HL-60 (cell line): ENCODE measurements around the gene KCNG2.

Experiments
- DNase-seq, 2 experiments: peaks; one replicate each; pipeline ENCODE4 v3.0.0-alpha.2; 2010 to 2020; ENCODE audit warnings: low read depth in 1 of 2, low spot score in 1 of 2
- H3K27ac ChIP-seq: fragments of 250-450 bp; sonication (Bioruptor Pico); replicated peaks from 2 replicates; pipeline ENCODE4 v1.5.1; 2020; ENCODE audit warnings: mild to moderate bottlenecking, moderate library complexity
- H3K27me3 ChIP-seq: fragments of 250-450 bp; sonication (Bioruptor Pico); 2 replicates; pipeline ENCODE4 v1.5.1; 2021; ENCODE audit warnings: mild to moderate bottlenecking, moderate library complexity; ENCODE audit not compliant: insufficient read depth, poor library complexity, severe bottlenecking
- H3K4me3 ChIP-seq: replicated peaks from 2 replicates; pipeline ENCODE4 v1.5.1; 2011; ENCODE audit warnings: mild to moderate bottlenecking, control low read depth, low read length; ENCODE audit not compliant: insufficient read depth
- CTCF ChIP-seq: IDR thresholded peaks from one replicate; pipeline ENCODE4 v1.5.1; 2011; ENCODE audit warnings: low read length, control low read depth, inconsistent platforms; ENCODE audit not compliant: insufficient read depth
- GABPA ChIP-seq: IDR thresholded peaks from 2 replicates; pipeline ENCODE4 v1.6.1; 2012; ENCODE audit warnings: low read depth
- POLR2AphosphoS5 ChIP-seq: IDR thresholded peaks from 2 replicates; pipeline ENCODE4 v1.6.1; 2012; ENCODE audit warnings: low read depth
- REST ChIP-seq: IDR thresholded peaks from 2 replicates; pipeline ENCODE4 v1.6.1; 2012; ENCODE audit warnings: low read depth; ENCODE audit not compliant: insufficient replicate concordance
- SPI1 ChIP-seq: IDR thresholded peaks from 2 replicates; pipeline ENCODE4 v1.6.1; 2012; ENCODE audit warnings: low read depth, mild to moderate bottlenecking, borderline replicate concordance

Gene KCNG2

GRCh38 chr18:79935499-79935898 is 137.8 kb downstream of the KCNG2 start:
- no peak for TF ChIP-seq GABPA
- TF ChIP-seq POLR2AphosphoS5 = no peak
- TF ChIP-seq SPI1 = no peak
- TF ChIP-seq REST = no peak
- no peak for TF ChIP-seq CTCF
- Histone ChIP-seq H3K27ac (no peak overlapping the region), H3K4me3 (no peak overlapping the region), H3K27me3 (no peaks in the 10 kb centered on the region)
- DNase-seq = no peak

GRCh38 chr18:79935925-79936324 is 138.2 kb downstream of the KCNG2 start:
- no peak overlapping the region for H3K27ac ChIP-seq
- no peak overlapping the region for H3K4me3 ChIP-seq
- H3K27me3 ChIP-seq = no peaks in the 10 kb centered on the region
- DNase-seq = no peak
- TF ChIP-seq POLR2AphosphoS5 = no peak
- no peak for TF ChIP-seq SPI1
- TF ChIP-seq CTCF = no peak
- TF ChIP-seq REST = no peak
- no peak for TF ChIP-seq GABPA

- no peak for DNase-seq
- no peak overlapping the region for H3K4me3 ChIP-seq
- TF ChIP-seq SPI1 = no peak
- TF ChIP-seq GABPA = no peak
- no peak for TF ChIP-seq CTCF
- H3K27me3 ChIP-seq = no peaks in the 10 kb centered on the region
- H3K27ac ChIP-seq = no peak overlapping the region
Observed at GRCh38 chr18:79936641-79937040, 138.9 kb downstream of the KCNG2 start.

GRCh38 chr18:79937103-79937860 is 139.5 kb downstream of the KCNG2 start:
- Histone ChIP-seq H3K4me3 (no peak overlapping the region), H3K27ac (no peak overlapping the region), H3K27me3 (no peaks in the 10 kb centered on the region)
- TF ChIP-seq REST (no peak), SPI1 (no peak), POLR2AphosphoS5 (no peak), GABPA (no peak), CTCF (no peak)
- no peak for DNase-seq
